Esophagus squamous epithelium (tissue), 5 donors: Measurements from ENCODE around the gene ZBTB11. TPM values are rescaled to one million over a fixed set of nuclear protein-coding genes. Genes with fewer than 3 reads are reported as not detected.

Experiments used
- DNase-seq: peaks from one replicate; lab custom pipeline; 2025; lab: John Stamatoyannopoulos, UW
- H3K27ac ChIP-seq, 4 donors: fragments of 200-600 bp; sonication (generic); one replicate each; pipeline ENCODE4 v1.5.1; 2016 to 2019; ENCODE audit warnings: mild to moderate bottlenecking in 1 of 4
- H3K27me3 ChIP-seq, 4 donors: fragments of 200-600 bp; sonication (generic); 1 replicate in 3 of 4; 2 replicates in 1 of 4; pipeline versions ENCODE4 v1.5.1 to v1.6.0; 2017 to 2021; ENCODE audit warnings: antibody characterized with exemption in 1 of 4
- H3K36me3 ChIP-seq, 3 donors: fragments of 200-600 bp; sonication (generic); one replicate each; pipeline ENCODE4 v1.5.1; 2016 to 2019
- H3K4me1 ChIP-seq, 3 donors: fragments of 200-600 bp; sonication (generic); one replicate each; pipeline ENCODE4 v1.5.1; 2017 to 2019
- H3K4me3 ChIP-seq, 4 donors: fragments of 200-600 bp; sonication (generic); 1 replicate in 3 of 4; 2 replicates in 1 of 4; pipeline ENCODE4 v1.5.1; 2016 to 2019; ENCODE audit warnings: mild to moderate bottlenecking in 2 of 4, moderate library complexity in 1 of 4
- H3K9me3 ChIP-seq, 3 donors: fragments of 200-600 bp; sonication (generic); one replicate each; pipeline ENCODE4 v1.5.1; 2016 to 2019
- POLR2A ChIP-seq, 4 donors: fragments of 450-650 bp; IDR thresholded peaks; one replicate each; pipeline ENCODE4 v1.6.1; 2017; ENCODE audit warnings: antibody characterized with exemption in 4 of 4, mild to moderate bottlenecking in 4 of 4, moderate library complexity in 3 of 4
- WGBS, 2 donors: methylation state at CpG; one replicate each; pipeline ENCODE4 v1.1.5; 2018; 5-methylcytosine and 5-hydroxymethylcytosine counted together
- intact Hi-C: fragments of 100-400 bp; cut with DNase I; formaldehyde crosslinking; loops from one replicate; pipeline ENCODE4 v1.15.0; 2022
- total RNA-seq, 4 donors: library from RNA; depleted of rRNA; stranded (reverse); fragments of >200 nt; gene quantifications; one replicate each; pipeline ENCODE4 v1.1.0, GENCODE V29; 2016
- TF ChIP-seq, protein P1 (sequence below), 6 experiments: fragments of 450-650 bp in 4 of 6; fragments of 200-600 bp in 2 of 6; sonication (generic) in 2 of 6; IDR thresholded peaks; one replicate each; pipeline ENCODE4 v1.5.1; 2016 to 2019; ENCODE audit warnings: antibody characterized with exemption in 6 of 6, mild to moderate bottlenecking in 4 of 6, moderate library complexity in 4 of 6
- donor health status: DM: yes; HTN: yes; CAD: no.

ZBTB11 gene
- total RNA-seq, 4 donors from 2014 or later: 12.7 to 26.9 (median 18.8) TPM

GRCh38 chr3:101673953-101674352 lies 3.0 kb downstream of the ZBTB11 start:
- DNase-seq: no peak
- Histone ChIP-seq H3K27ac (no peak overlapping the region), H3K4me3 (no peak overlapping the region), H3K27me3 (no peaks in the 10 kb centered on the region), H3K4me1 (peaks cover 11 to 49% (median 22%) of the 10 kb centered on the region in 3 donors), H3K9me3 (no peaks in the 10 kb centered on the region), H3K36me3 (peaks cover 0 to 36% (median 6%) of the 10 kb centered on the region in 3 donors)
- TF ChIP-seq, protein P1, sequence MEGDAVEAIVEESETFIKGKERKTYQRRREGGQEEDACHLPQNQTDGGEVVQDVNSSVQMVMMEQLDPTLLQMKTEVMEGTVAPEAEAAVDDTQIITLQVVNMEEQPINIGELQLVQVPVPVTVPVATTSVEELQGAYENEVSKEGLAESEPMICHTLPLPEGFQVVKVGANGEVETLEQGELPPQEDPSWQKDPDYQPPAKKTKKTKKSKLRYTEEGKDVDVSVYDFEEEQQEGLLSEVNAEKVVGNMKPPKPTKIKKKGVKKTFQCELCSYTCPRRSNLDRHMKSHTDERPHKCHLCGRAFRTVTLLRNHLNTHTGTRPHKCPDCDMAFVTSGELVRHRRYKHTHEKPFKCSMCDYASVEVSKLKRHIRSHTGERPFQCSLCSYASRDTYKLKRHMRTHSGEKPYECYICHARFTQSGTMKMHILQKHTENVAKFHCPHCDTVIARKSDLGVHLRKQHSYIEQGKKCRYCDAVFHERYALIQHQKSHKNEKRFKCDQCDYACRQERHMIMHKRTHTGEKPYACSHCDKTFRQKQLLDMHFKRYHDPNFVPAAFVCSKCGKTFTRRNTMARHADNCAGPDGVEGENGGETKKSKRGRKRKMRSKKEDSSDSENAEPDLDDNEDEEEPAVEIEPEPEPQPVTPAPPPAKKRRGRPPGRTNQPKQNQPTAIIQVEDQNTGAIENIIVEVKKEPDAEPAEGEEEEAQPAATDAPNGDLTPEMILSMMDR (IDR thresholded peaks at IDR 0.05): no peak
- no peak for TF ChIP-seq POLR2A (IDR thresholded peaks at IDR 0.05)
- intact Hi-C loops: no loop called here
- 74 to 88% methylated on average over 8 to 12 of the region's 13 CpGs for WGBS, 2 donors

GRCh38 chr3:101671014-101671413 lies 5.9 kb downstream of the ZBTB11 start:
- WGBS, 2 donors: 83 to 89% methylated on average over 5 of the region's 5 CpGs
- Histone ChIP-seq H3K27me3 (no peaks in the 10 kb centered on the region), H3K27ac (no peak overlapping the region), H3K4me1 (peaks cover 0 to 35% (median 10%) of the 10 kb centered on the region in 3 donors), H3K4me3 (no peak overlapping the region), H3K36me3 (peaks cover 0 to 59% (median 6%) of the 10 kb centered on the region in 3 donors), H3K9me3 (no peaks in the 10 kb centered on the region)
- no peak for TF ChIP-seq POLR2A (IDR thresholded peaks at IDR 0.05)
- TF ChIP-seq, protein P1 (IDR thresholded peaks at IDR 0.05): no peak
- no peak for DNase-seq
- intact Hi-C loops: no loop called here

GRCh38 chr3:101667844-101668243 lies 9.1 kb downstream of the ZBTB11 start:
- H3K4me3 ChIP-seq: no peak overlapping the region
- intact Hi-C loops: no loop called here
- peaks cover 0 to 5% (median 2%) of the 10 kb centered on the region in 3 donors for H3K4me1 ChIP-seq
- no peaks in the 10 kb centered on the region for H3K9me3 ChIP-seq
- TF ChIP-seq, protein P1 (IDR thresholded peaks at IDR 0.05): no peak
- no peak for TF ChIP-seq POLR2A (IDR thresholded peaks at IDR 0.05)
- 88 to 100% methylated on average over 1 of the region's 1 CpG for WGBS, 2 donors
- no peaks in the 10 kb centered on the region for H3K27me3 ChIP-seq
- H3K36me3 ChIP-seq: peaks cover 8 to 90% (median 18%) of the 10 kb centered on the region in 3 donors
- H3K27ac ChIP-seq: no peak overlapping the region
- no peak for DNase-seq

GRCh38 chr3:101667331-101667730 lies 9.6 kb downstream of the ZBTB11 start:
- Histone ChIP-seq H3K4me3 (no peak overlapping the region), H3K4me1 (no peaks in the 10 kb centered on the region), H3K27me3 (no peaks in the 10 kb centered on the region), H3K27ac (no peak overlapping the region), H3K9me3 (no peaks in the 10 kb centered on the region), H3K36me3 (peaks cover 9 to 96% (median 18%) of the 10 kb centered on the region in 3 donors)
- no peak for DNase-seq
- TF ChIP-seq, protein P1 (IDR thresholded peaks at IDR 0.05): no peak
- no peak for TF ChIP-seq POLR2A (IDR thresholded peaks at IDR 0.05)
- intact Hi-C loops: no loop called here
- WGBS, 2 donors: 87 to 88% methylated on average over 5 to 6 of the region's 6 CpGs

DNA sequence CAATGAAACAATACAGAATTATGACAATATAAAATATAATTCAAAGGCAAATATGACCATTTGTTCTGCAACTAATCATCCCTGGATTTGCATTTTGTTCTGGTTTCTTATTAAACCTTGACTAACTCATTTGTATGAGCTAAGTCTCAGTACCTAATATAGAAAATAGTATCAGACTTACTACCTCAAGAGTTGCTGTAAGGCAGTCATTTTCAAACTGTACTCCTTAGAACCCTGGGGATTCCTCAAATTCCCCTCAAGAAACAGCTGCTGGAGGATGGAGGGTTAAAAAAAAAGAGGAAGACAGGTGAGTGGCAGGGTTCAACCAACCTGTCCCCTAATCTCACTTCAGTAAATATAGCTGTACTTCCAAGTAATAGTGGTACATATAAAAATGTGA lies 11.1 kb downstream of the ZBTB11 start:
- H3K27ac ChIP-seq: no peak overlapping the region
- H3K4me3 ChIP-seq: no peak overlapping the region
- H3K9me3 ChIP-seq: no peaks in the 10 kb centered on the region
- H3K36me3 ChIP-seq: peaks cover 9 to 97% (median 15%) of the 10 kb centered on the region in 3 donors
- H3K27me3 ChIP-seq: no peaks in the 10 kb centered on the region
- H3K4me1 ChIP-seq: no peaks in the 10 kb centered on the region
- DNase-seq: no peak
- no peak for TF ChIP-seq POLR2A (IDR thresholded peaks at IDR 0.05)
- TF ChIP-seq, protein P1 (IDR thresholded peaks at IDR 0.05): no peak
- intact Hi-C loops: no loop called here
